GM12892 (cell line): ENCODE results near the gene EDEM1.

Experiments
- POLR2A ChIP-seq: IDR thresholded peaks from 2 replicates; pipeline ENCODE4 v1.6.1; 2011; ENCODE audit warnings: low read depth, low read length, control low read depth
- POLR2AphosphoS5 ChIP-seq: IDR thresholded peaks from 2 replicates; pipeline ENCODE4 v1.6.1; 2011; ENCODE audit warnings: low read depth, low read length, control low read depth
- TAF1 ChIP-seq: IDR thresholded peaks from 2 replicates; pipeline ENCODE4 v1.6.1; 2011; ENCODE audit warnings: low read depth, mild to moderate bottlenecking, control low read depth, low read length, borderline replicate concordance

- TF ChIP-seq POLR2A: no peak
- no peak for TF ChIP-seq TAF1
- no peak for TF ChIP-seq POLR2AphosphoS5
These were observed 63.1 kb downstream of the EDEM1 start for GRCh38 chr3:5250467-5251195.
